ENCODE results near the gene TUBB1. TPM values are rescaled to one million over a fixed set of nuclear protein-coding genes. Genes with fewer than 3 reads are reported as not detected.

The TUBB1 gene
- total and polyA plus RNA-seq, 2 of the 13 experiments (the other 11 are each of a cell fraction or from before 2014, with no cell fraction given) = 0.11 to 57.6 TPM

DNA sequence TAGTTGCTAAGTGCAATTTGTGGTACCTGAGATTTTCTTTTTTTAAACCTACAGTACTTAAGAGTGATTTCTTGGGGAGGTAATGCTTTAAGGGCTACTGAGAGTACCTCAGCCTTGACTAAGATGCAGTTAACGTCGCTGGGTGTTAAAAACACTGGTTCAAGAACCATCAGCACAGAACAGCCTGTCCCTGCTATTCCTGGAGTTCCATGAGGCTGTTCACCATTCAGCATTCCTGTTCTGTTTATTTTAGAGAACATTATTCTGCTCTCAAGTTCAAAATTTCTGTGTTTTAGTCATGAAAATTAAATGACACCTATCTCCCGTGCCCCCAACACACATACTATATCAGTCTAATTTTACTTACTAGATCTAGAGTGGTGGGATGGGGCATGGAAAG, 25.1 kb downstream of the TUBB1 start (continued):
- TF ChIP-seq THRA (CRISPR knock-in tag; IDR thresholded peaks at IDR 0.05; ENCODE audit: borderline replicate concordance) (no peak), ZNF549 (CRISPR knock-in tag; IDR thresholded peaks at IDR 0.05) (no peak), ZNF441 (CRISPR knock-in tag; IDR thresholded peaks at IDR 0.05; ENCODE audit: borderline replicate concordance) (no peak), ZFP62 (CRISPR knock-in tag; IDR thresholded peaks at IDR 0.05) (no peak), NFE2L1 (CRISPR knock-in tag; IDR thresholded peaks at IDR 0.05; ENCODE audit: borderline replicate concordance) (no peak), ZMAT3 (CRISPR knock-in tag; conservative IDR thresholded peaks at IDR 0.05) (no peak)

GRCh38 chr20:59044796-59045195, 25.6 kb downstream of the TUBB1 start:
- ATAC-seq = no peak
- ChIA-PET CTCF (ENCODE audit: low intra/inter-chr PET ratio, low total read pairs) (no interaction called here), POLR2A (no interaction called here)

More at GRCh38 chr20:59044796-59045195, 25.6 kb downstream of the TUBB1 start:
- BruUV-seq (replicated peaks) = no TSS peak
- peaks cover 3 to 4% of the 10 kb centered on the region in 2 experiments; a peak in 3 of 5 replicates for H3K27me3 ChIP-seq (ENCODE audit: control insufficient read depth in 1 of 2, insufficient read depth in 2 of 2, low read length in 2 of 2)
- TF ChIP-seq, protein P1, sequence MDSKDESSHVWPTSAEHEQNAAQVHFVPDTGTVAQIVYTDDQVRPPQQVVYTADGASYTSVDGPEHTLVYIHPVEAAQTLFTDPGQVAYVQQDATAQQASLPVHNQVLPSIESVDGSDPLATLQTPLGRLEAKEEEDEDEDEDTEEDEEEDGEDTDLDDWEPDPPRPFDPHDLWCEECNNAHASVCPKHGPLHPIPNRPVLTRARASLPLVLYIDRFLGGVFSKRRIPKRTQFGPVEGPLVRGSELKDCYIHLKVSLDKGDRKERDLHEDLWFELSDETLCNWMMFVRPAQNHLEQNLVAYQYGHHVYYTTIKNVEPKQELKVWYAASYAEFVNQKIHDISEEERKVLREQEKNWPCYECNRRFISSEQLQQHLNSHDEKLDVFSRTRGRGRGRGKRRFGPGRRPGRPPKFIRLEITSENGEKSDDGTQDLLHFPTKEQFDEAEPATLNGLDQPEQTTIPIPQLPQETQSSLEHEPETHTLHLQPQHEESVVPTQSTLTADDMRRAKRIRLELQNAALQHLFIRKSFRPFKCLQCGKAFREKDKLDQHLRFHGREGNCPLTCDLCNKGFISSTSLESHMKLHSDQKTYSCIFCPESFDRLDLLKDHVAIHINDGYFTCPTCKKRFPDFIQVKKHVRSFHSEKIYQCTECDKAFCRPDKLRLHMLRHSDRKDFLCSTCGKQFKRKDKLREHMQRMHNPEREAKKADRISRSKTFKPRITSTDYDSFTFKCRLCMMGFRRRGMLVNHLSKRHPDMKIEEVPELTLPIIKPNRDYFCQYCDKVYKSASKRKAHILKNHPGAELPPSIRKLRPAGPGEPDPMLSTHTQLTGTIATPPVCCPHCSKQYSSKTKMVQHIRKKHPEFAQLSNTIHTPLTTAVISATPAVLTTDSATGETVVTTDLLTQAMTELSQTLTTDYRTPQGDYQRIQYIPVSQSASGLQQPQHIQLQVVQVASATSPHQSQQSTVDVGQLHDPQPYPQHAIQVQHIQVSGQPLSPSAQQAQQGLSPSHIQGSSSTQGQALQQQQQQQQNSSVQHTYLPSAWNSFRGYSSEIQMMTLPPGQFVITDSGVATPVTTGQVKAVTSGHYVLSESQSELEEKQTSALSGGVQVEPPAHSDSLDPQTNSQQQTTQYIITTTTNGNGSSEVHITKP (CRISPR knock-in tag; IDR thresholded peaks at IDR 0.05; ENCODE audit: low read depth) = no peak
- TF ChIP-seq ZNF557 (CRISPR knock-in tag; IDR thresholded peaks at IDR 0.05) = no peak
- TF ChIP-seq HMG20B (CRISPR knock-in tag; conservative IDR thresholded peaks at IDR 0.05) = no peak
- no peaks in the 10 kb centered on the region for H4K20me1 ChIP-seq (ENCODE audit: insufficient read depth, low read length)
- H3K4me3 ChIP-seq (replicated peaks in 1 of 3; ENCODE audit: insufficient read depth in 1 of 3, low read depth in 2 of 3, low read length in 3 of 3) = no peak overlapping the region
- no peak overlapping the region for H3K27ac ChIP-seq (ENCODE audit: extremely low read length, insufficient read depth, low read length)
- no peak overlapping the region for H2AFZ ChIP-seq (ENCODE audit: low read length)
- DNase-seq (ENCODE audit: low spot score) = no peak
- no peak overlapping the region for H3K9ac ChIP-seq (ENCODE audit: insufficient read depth, low read depth, low read length)
- intact Hi-C loops (cut with micrococcal nuclease; ENCODE audit: unreplicated experiment) = no loop called here
- H3K79me2 ChIP-seq (ENCODE audit: insufficient read depth, low read length) = peaks cover 16% of the 10 kb centered on the region
- no peaks in the 10 kb centered on the region for H3K9me3 ChIP-seq (ENCODE audit: low read length)
- in situ Hi-C loops (cut with HindIII; ENCODE audit: extremely low pct_ligation_motif_present, low pct_unique_long_range_greater_than_20kb) = no loop called here
- no peaks in the 10 kb centered on the region for H3K36me3 ChIP-seq (replicated peaks in 1 of 2; ENCODE audit: control insufficient read depth in 1 of 2, insufficient read depth in 2 of 2, low read length in 2 of 2)
- H3K4me1 ChIP-seq (ENCODE audit: insufficient read depth, low read length) = peaks cover 32% of the 10 kb centered on the region
- WGBS (ENCODE audit: low lambda C conversion rate) = 48% methylated on average over 3 of the region's 3 CpGs
- H3K4me2 ChIP-seq (ENCODE audit: low read depth, low read length) = no peak overlapping the region
- no peak for FAIRE-seq
